HTERT RPE-1 (cell line): Measurements from ENCODE around the gene SEC24C.
"Not testable (repeated sequence)": the region's sequence is repeated elsewhere in the genome, so short reads cannot be mapped to it uniquely, and the experiment has no call there.

Experiments used
- in situ Hi-C: fragments of 300-500 bp; cut with MboI; formaldehyde crosslinking; loops from 4 replicates; pipeline ENCODE4 v1.14.3; 2020; ENCODE audit warnings: low sequenced_read_pairs

The SEC24C gene

DNA sequence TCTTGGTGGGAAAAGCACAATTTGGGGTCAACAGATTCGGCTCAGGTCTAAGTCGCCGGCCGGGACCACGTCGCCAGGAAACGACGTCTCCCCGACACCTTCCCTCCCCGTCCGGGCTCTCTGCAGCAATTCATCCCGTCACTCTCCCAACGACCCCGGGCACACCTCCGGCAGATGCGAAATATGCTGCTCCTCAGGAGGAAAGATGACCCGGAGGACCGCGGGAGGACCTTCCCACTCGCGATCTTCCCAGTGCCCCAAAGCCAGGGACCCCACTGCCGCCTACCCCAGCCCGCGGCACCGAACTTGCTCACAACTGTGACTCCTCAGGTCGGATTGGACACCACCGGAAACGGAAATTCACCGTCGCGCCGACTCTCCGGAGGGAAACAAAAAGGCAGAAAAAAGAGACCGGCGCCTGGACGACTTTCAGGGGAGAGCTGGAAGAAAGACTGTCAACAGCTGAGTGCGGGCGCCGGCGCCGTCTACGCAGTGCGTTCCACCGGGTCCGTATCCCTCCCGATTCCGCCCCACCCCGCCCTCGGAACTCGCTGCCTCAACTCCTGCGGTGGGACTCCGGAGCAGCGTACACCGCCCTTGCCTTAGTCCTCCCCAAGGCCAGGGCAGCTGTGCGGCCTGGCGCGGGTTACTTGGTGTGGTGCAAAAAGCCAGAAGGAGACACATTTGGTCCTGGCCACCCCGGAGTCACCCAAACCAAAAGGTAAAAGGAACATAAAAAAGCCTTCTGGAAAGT is 13.8 kb upstream of the SEC24C start:
- in situ Hi-C loops, result no loop called here

DNA sequence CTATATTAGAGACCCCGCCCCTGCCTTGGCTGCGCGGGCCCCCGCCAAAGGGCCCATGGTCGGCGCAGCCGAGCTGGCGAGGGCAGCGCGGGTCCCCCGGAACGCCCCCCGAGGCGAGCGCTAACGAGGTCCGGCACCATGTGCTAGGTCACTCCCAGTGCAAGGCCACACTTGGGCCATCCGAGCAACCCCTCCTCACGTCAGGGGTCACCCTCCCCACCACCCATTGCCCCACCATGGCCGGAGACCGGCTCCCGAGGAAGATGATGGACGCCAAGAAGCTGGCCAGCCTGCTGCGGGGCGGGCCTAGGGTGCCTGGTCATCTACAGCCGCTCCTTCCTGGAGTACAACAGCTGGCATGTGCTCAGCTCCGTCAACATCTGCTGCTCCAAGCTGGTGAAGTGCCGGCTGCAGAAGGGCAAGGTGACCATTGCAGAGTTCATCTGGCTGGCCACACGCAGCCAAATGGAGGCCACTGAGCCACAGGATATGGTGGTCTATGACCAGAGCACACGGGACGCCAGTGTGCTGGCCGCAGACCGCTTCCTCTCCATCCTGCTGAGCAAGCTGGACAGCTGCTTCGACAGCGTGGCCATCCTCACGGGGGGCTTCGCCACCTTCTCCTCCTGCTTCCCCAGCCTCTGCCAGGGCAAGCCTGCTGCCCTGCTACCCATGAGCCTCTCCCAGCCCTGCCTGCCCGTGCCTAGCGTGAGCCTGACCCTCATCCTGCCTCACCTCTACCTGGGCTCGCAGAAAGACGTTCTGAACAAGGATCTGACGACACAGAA is 12.4 kb upstream of the SEC24C start:
- in situ Hi-C loops, result no loop called here

DNA sequence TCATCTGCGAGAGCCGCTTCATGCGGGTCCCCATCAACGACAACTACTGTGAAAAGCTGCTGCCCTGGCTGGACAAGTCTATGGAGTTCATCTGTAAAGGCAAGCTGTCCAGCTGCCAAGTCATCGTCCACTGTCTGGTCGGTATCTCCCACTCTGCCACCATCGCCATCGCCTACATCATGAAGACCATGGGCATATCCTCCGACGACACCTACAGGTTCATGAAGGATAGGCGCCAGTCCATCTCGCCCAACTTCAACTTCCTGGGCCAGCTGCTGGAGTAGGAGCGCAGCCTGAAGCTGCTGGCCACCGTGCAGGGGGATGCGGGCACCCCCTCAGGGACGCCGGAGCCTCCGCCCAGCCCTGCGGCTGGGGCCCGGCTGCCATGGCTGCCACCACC is 11.7 kb upstream of the SEC24C start:
- in situ Hi-C loops, result no loop called here

DNA sequence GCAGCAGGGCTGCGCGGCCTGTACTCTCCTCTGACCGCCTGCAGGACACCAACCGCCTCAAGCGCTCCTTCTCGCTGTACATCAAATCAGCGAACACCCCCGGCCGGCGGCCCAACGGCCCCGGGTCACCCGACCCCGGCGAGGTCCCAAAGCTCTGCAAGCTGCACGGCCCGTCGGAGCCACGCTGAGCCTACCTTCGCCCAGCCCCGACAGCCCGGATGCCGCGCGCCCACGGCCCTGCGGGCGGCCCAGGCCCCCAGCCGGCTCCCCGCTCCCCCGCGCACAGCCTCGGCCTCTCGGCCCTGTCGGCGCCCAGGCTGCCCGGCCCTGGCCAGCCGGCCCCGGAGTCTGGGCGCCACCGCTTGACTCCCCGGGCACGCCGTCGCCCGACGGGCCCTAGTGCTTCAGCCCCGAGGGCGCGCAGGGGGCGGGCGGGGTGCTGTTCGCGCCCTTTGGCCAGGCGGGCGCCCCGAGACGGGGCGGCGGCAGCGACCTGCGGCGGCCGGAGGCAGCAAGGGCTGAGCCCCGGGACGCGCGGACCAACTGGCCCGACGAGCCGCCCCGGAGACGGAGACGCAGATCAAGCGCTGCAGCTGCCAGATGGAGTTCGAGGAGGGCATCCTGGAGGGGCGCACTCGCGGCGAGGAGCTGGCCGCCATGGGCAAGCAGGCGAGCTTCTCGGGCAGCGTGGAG is 11.1 kb upstream of the SEC24C start:
- in situ Hi-C loops, result no loop called here

DNA sequence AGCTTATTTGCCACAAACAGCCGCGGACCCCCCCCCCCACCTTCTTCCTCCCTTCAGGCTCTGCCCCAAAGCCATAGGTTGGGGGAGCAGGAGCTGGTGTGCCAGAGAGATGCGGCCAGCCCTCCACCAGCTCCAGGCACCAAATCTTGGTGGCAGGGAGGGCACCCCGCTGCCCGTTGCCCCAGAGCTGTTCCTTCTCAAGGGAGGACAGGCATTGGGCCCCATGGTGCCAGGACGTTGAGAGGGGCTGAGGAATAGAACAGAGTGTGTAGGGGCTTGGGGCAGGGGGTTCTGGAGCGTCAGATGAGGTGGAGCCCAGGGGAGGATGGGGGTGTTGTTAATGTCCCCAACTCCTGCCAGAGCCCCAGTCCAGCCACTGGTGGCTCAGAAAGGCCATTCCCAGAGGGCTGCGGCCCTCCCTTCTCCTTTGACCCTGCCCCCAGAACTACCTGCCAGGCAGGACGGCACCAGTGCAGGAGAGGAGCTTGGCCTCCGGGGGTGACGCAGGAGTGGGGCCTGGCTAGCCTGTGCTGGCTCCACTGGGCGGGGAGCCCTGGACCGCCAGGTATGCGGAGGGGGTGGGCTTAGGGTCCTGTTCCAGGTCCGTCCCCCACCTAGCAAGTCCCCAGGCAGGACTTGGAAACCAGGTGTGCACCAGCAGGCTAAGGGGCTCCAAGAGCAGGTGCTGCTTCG is 10.0 kb upstream of the SEC24C start:
- in situ Hi-C loops, result no loop called here

- in situ Hi-C loops, result no loop called here
Measured at GRCh38 chr10:73734796-73735305, 9.3 kb upstream of the SEC24C start.

DNA sequence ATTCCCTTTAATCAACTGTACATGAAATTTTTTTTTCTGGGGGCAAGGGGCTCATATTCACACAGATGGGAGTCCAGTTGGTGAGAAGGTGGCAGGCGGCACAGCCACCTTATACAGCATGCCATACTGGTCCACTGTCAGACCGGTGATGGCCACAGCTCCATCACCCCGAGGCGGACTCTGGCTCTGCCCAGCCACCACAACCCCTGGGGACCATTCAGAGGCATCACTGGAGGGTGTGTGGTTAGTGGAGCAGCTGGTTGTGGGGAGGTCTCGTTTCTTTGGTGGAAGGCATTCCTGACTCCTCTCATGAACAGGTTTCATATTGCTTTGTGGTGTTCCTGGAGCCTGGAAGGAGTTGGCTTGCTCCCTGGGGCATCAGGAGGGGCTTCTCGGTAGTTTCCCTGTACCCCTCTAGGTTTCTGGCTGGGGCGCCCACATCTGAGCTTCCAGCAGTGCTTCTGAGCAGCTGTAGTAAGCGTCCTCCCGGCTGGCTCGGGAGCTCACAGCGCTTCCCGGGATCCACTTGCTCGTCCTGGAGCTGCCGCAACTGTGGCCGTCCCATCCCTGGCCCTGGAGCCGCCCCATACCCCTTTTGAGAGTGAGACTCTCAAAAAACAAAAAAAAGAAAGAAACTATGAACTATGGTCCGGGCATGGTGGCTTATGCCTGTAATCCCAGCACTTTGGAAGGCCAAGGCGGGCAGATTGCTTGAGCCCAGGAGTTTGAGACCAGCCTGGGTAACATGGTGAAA is 3.5 kb upstream of the SEC24C start:
- in situ Hi-C loops, result not testable (repeated sequence)

GRCh38 chr10:73742454-73742734 is 1.8 kb upstream of the SEC24C start:
- in situ Hi-C loops, result no loop called here

DNA sequence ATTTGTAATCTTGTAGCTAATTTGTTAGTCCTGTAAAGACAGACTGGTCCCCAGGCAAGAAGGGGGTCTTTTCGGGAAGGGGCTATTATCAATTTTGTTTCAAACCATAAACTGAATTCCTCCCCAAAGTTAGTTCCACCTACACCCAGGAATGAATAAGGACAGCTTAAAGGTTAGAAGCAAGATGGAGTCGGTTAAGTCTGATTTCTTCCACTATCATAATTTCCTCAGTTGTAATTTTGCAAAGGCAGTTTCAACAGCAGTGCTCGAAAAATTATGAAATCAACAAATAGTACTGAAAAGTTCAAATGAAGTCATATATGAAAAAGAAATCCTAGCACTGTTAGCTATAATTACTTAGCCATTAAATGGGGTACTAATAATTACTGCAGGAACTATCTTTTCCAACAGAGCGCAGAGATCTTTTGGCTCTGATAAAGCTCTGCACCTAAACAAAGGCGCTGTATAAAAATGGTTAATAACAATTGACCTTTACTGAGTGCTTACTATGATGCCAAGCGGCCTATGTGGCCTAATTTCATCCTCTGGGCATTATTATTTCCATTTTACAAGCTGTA is 756 bp upstream of the SEC24C start:
- in situ Hi-C loops, result no loop called here

GRCh38 chr10:73744664-73744975 is 448 bp downstream of the SEC24C start:
- in situ Hi-C loops, result no loop called here

DNA sequence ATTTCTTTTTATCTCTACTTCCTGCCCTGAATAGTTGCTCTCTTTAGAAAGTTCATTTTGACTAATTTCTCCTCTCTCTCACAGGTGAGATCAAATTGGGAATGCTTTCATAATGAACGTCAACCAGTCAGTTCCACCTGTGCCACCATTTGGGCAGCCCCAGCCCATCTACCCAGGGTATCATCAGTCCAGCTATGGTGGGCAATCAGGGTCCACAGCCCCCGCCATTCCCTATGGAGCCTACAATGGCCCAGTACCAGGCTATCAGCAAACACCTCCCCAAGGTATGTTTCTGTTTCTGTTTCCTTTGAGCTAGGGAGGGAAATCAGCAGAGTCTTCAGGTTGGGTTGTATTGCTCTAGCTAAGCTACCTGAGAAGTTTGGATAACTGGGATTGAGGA is 2.5 kb downstream of the SEC24C start:
- in situ Hi-C loops, result no loop called here

DNA sequence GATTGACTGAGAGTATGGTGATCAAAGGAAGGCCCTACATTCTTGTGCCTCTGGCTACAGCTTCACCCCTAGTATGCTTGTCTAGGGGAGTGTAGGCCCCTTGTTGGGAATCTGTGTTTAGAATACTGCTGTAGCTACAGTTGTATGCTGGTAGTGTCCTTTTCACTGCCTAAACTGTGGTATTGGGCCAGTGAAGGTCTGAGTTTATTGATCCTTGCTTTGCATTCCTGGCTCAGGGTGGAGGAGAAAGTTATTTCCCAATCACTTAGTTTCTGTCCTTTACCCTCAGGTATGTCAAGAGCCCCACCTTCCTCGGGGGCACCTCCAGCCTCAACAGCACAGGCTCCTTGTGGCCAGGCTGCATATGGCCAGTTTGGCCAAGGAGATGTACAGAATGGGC is 6.6 kb downstream of the SEC24C start:
- in situ Hi-C loops, result no loop called here

DNA sequence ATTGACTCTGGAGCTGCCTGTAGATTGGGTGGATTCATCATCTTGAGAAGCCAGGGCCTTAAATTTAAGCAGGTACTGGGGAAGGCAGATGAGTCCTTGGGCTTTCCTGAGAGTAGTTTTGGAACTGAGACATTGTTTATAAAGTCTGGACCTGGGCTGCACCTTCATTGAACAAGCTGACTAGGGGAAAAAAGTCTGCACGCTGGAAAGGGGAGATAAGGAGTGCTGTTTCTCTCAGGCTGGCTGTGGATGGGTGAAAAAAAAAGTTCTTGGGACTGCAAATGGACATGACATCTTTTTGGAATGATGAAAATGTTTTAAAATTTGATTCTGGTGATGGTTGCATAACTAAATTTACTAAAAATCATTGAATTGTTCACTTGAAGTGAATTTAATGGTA is 12.0 kb downstream of the SEC24C start:
- in situ Hi-C loops, result no loop called here

GRCh38 chr10:73758704-73759511 is 14.7 kb downstream of the SEC24C start:
- in situ Hi-C loops, result no loop called here

- in situ Hi-C loops, result no loop called here
Measured at GRCh38 chr10:73759512-73760115, 15.4 kb downstream of the SEC24C start.

DNA sequence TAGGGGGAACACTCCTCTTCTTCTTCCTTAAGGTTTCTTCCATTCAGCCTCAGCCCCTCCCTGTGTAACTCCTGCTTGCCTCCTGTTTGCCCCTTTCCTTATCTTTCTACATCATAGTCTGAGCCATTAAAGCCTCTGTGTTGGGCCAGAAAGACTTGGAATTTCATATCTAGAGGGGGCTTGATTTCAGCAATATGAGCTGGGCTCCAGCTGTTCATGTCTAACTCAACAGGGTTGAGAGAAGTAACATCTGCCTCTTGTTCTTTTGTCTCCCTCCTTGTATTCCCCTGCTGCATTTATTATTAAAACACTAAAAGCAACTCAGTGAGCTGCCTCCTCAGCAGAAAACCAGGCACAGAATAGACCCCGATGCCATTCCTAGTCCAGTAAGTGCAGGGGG is 17.6 kb downstream of the SEC24C start:
- in situ Hi-C loops, result no loop called here

DNA sequence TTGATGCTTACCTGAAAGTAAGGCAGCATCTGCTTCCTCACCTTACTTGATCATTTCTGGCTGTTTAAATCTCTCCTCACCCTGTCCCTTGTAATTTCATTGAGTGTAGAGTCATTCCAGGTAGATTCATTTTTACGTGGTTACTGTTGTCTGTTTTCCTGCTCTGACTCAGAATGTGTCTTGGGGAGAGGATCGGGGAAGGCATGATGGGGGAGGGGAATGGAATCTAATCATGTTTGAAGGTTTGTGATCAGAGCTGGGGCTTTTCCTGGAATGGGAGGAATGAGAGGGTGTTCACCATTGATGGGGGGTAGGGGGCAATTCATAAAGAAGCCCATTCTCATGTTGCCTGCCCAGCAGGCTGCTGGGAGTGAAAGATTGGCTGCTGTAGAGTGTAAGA is 18.7 kb downstream of the SEC24C start:
- in situ Hi-C loops, result no loop called here

- in situ Hi-C loops, result no loop called here
Measured at GRCh38 chr10:73763343-73763742, 19.2 kb downstream of the SEC24C start.

- in situ Hi-C loops, result no loop called here
Measured at GRCh38 chr10:73765066-73765465, 20.9 kb downstream of the SEC24C start.
